HL-60 (cell line): ENCODE results near the gene ZFP14.

ENCODE experiments used
- DNase-seq, 2 experiments: peaks; one replicate each; pipeline ENCODE4 v3.0.0-alpha.2; 2010 to 2020; ENCODE audit warnings: low read depth in 1 of 2, low spot score in 1 of 2
- H3K27ac ChIP-seq: fragments of 250-450 bp; sonication (Bioruptor Pico); replicated peaks from 2 replicates; pipeline ENCODE4 v1.5.1; 2020; ENCODE audit warnings: mild to moderate bottlenecking, moderate library complexity
- H3K27me3 ChIP-seq: fragments of 250-450 bp; sonication (Bioruptor Pico); 2 replicates; pipeline ENCODE4 v1.5.1; 2021; ENCODE audit warnings: mild to moderate bottlenecking, moderate library complexity; ENCODE audit not compliant: insufficient read depth, poor library complexity, severe bottlenecking
- H3K4me3 ChIP-seq: replicated peaks from 2 replicates; pipeline ENCODE4 v1.5.1; 2011; ENCODE audit warnings: mild to moderate bottlenecking, control low read depth, low read length; ENCODE audit not compliant: insufficient read depth
- CTCF ChIP-seq: IDR thresholded peaks from one replicate; pipeline ENCODE4 v1.5.1; 2011; ENCODE audit warnings: low read length, control low read depth, inconsistent platforms; ENCODE audit not compliant: insufficient read depth
- GABPA ChIP-seq: IDR thresholded peaks from 2 replicates; pipeline ENCODE4 v1.6.1; 2012; ENCODE audit warnings: low read depth
- POLR2AphosphoS5 ChIP-seq: IDR thresholded peaks from 2 replicates; pipeline ENCODE4 v1.6.1; 2012; ENCODE audit warnings: low read depth
- REST ChIP-seq: IDR thresholded peaks from 2 replicates; pipeline ENCODE4 v1.6.1; 2012; ENCODE audit warnings: low read depth; ENCODE audit not compliant: insufficient replicate concordance
- SPI1 ChIP-seq: IDR thresholded peaks from 2 replicates; pipeline ENCODE4 v1.6.1; 2012; ENCODE audit warnings: low read depth, mild to moderate bottlenecking, borderline replicate concordance

Gene ZFP14

DNA sequence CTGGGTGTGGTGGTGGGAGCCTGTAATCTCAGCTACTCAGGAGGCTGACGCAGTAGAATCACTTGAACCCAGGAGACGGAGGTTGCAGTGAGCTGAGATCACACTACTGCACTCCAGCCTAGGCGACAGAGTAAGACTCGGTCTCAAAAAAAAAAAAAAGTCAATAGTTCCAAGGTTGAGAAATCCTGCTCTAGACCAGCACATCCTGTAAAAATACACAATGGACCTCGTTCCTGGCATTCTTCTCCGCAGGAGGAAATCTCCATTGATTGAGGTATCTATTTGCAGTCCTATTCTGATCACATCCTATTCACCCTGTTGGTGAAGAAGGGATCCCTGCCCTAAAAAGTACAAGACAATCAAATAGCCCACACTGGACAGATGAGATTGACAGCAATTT lies 15.2 kb downstream of the ZFP14 start:
- Histone ChIP-seq H3K27ac (no peak overlapping the region), H3K4me3 (no peak overlapping the region), H3K27me3 (no peaks in the 10 kb centered on the region)
- DNase-seq: no peak
- no peak for TF ChIP-seq CTCF
- no peak for TF ChIP-seq SPI1
- TF ChIP-seq POLR2AphosphoS5: no peak
- TF ChIP-seq GABPA: no peak
- no peak for TF ChIP-seq REST

DNA sequence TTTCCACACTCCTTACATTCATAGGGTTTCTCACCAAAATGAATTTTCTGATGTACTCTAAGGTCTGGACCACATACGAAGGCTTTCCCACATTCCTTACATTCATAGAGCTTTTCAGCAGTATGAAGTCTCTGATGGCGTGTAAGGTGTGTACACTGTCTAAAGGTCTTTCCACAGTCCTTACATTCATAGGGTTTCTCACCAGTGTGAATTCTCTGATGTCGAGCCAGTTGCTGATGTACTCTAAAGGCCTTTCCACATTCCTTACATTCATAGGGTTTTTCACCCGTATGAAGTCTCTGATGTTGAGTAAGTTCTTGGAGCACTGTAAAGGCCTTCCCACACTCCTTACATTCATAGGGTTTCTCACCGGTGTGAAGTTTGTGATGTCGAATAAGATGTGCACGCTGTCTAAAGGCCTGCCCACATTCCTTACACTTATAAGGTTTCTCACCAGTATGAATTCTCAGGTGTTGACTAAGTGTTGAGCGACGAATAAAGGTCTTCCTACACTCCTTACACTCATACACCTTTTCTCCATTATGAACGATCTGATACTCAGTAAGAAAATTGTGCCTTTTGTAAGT lies 38.1 kb downstream of the ZFP14 start:
- no peak overlapping the region for H3K4me3 ChIP-seq
- DNase-seq: no peak
- H3K27me3 ChIP-seq: no peaks in the 10 kb centered on the region
- no peak overlapping the region for H3K27ac ChIP-seq
- no peak for TF ChIP-seq REST
- TF ChIP-seq SPI1: no peak
- no peak for TF ChIP-seq GABPA
- TF ChIP-seq POLR2AphosphoS5: no peak
- no peak for TF ChIP-seq CTCF

DNA sequence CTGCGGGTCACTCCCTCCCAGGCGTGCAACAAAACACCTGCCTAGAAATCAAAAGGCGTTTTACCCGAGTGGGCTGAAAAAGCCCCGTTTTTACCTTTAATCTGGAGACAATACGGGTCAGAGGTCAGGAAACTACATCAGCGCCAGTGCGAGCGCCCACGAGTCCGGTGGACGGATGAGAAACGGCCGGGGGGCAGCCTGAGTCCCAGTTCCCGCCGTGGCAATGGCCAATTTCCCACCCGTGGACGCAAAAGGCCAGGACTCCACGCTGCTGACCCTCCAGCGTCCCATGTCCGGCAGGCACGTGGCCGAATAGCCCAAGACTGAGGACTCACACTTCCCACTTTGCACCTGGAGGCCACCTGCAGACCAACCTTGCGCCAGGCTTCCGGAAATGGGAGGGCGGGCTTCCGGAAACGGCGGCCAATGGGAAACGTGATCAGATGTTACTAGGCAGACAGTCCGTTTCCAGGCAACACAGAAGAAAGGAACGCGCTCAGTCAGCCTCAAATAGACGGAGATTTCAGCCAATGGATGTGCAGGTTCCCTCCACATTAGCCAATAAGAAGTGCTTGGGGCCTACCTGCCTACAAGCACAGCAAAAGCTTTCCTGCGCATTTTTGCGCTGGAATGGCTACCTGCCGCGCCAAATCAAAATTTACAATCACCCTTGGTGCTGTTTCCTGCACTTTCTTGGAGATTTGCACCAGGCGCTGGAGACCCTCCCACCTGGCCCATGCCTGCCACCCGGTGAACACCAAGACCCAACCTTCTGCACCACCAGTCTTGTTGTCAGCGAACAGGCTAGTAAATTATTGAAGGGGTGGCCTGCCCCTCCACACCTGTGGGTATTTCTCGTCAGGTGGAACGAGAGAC lies 47.4 kb downstream of the ZFP14 start:
- peak in 1 of 2 experiments; percentile 81 for DNase-seq
- TF ChIP-seq CTCF (no peak), POLR2AphosphoS5 (peak; percentile 54; the same call in 1 of the 2 replicates), GABPA (peak; percentile 87)
- H3K4me3 ChIP-seq: no peak overlapping the region
- no peaks in the 10 kb centered on the region for H3K27me3 ChIP-seq
- peak overlapping the region; percentile 54 for H3K27ac ChIP-seq
